Gastroesophageal sphincter (tissue), 4 donors: ENCODE results near the gene CHDH. TPM values are rescaled to one million over a fixed set of nuclear protein-coding genes. Genes with fewer than 3 reads are reported as not detected.

ENCODE experiments used
- ATAC-seq: fragments of 150-250 bp; one replicate; pipeline ENCODE4 v1.9.1; 2016; ENCODE audit warnings: mild to moderate bottlenecking, moderate library complexity
- H3K27ac ChIP-seq, 4 donors: fragments of 200-600 bp; sonication (generic) in 3 of 4; 1 replicate in 3 of 4; 2 replicates in 1 of 4; pipeline ENCODE4 v1.5.1; 2016 to 2019
- H3K27me3 ChIP-seq: fragments of 200-600 bp; sonication (generic); one replicate; pipeline ENCODE4 v1.5.1; 2019
- H3K36me3 ChIP-seq, 2 donors: fragments of 200-600 bp; sonication (generic); one replicate each; pipeline ENCODE4 v1.5.1; 2019; ENCODE audit warnings: control low read depth in 1 of 2
- H3K4me1 ChIP-seq, 3 donors: fragments of 200-600 bp; sonication (generic); 1 replicate in 2 of 3; 2 replicates in 1 of 3; pipeline ENCODE4 v1.5.1; 2016 to 2019; ENCODE audit warnings: control low read depth in 2 of 3
- H3K4me3 ChIP-seq, 2 donors: fragments of 200-600 bp; sonication (generic); one replicate each; pipeline ENCODE4 v1.5.1; 2019; ENCODE audit warnings: mild to moderate bottlenecking in 1 of 2, moderate library complexity in 1 of 2
- H3K9me3 ChIP-seq, 3 donors: fragments of 200-600 bp; sonication (generic); one replicate each; pipeline ENCODE4 v1.5.1; 2017 to 2019; ENCODE audit warnings: control low read depth in 2 of 3
- EP300 ChIP-seq: sonication (generic); formaldehyde crosslinking; IDR thresholded peaks from one replicate; pipeline ENCODE4 v1.6.1; 2017; ENCODE audit warnings: antibody characterized with exemption, mild to moderate bottlenecking
- POLR2A ChIP-seq, 2 donors: fragments of 450-650 bp; IDR thresholded peaks; one replicate each; pipeline ENCODE4 v1.6.1; 2017; ENCODE audit warnings: antibody characterized with exemption in 2 of 2, mild to moderate bottlenecking in 2 of 2, moderate library complexity in 1 of 2
- POLR2AphosphoS5 ChIP-seq: sonication (generic); formaldehyde crosslinking; IDR thresholded peaks from one replicate; pipeline ENCODE4 v1.6.1; 2017; ENCODE audit warnings: antibody characterized with exemption
- WGBS, 2 donors: methylation state at CpG; one replicate each; pipeline ENCODE4 v1.1.5; 2018; ENCODE audit warnings: low coverage in 1 of 2; 5-methylcytosine and 5-hydroxymethylcytosine counted together
- total RNA-seq, 4 donors: library from RNA; depleted of rRNA; stranded (reverse); fragments of >200 nt; gene quantifications; one replicate each; pipeline ENCODE4 v1.1.0, GENCODE V29; 2016
- TF ChIP-seq, protein P1 (sequence below), 4 experiments: fragments of 200-600 bp in 2 of 4; fragments of 450-650 bp in 2 of 4; sonication (generic) in 1 of 4; IDR thresholded peaks; one replicate each; pipeline ENCODE4 v1.5.1; 2017 to 2019; ENCODE audit warnings: antibody characterized with exemption in 4 of 4, mild to moderate bottlenecking in 2 of 4, moderate library complexity in 2 of 4

Gene CHDH
- total RNA-seq, 4 donors from 2014 or later, result 0.78 to 13.1 (median 4.0) TPM

DNA sequence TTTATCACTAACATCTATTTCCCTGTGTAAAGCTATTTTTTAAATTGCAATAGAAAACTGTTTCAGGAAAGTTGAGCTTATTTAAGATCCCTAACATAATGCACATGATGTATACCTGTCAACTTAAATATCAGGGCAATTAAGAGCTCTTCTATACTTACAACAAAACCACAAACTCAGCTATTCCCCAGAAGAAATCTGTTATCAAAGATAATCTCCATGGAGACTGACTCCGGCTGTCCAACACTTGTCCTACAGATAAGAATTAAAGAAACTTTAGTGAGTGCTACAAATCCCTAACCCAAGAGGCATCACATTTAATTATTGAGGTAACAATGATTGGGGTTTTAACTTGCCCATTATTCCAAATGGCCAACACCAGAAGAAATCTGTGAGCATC, 42.0 kb upstream of the CHDH start:
- Histone ChIP-seq H3K36me3 (peaks cover 0 to 51% of the 10 kb centered on the region in 2 donors), H3K4me3 (no peak overlapping the region), H3K27me3 (no peaks in the 10 kb centered on the region), H3K27ac (no peak overlapping the region), H3K4me1 (peaks cover 10 to 33% (median 12%) of the 10 kb centered on the region in 3 donors), H3K9me3 (no peaks in the 10 kb centered on the region)
- no peak for TF ChIP-seq EP300
- no peak for TF ChIP-seq POLR2A (IDR thresholded peaks at IDR 0.05)
- TF ChIP-seq, protein P1, sequence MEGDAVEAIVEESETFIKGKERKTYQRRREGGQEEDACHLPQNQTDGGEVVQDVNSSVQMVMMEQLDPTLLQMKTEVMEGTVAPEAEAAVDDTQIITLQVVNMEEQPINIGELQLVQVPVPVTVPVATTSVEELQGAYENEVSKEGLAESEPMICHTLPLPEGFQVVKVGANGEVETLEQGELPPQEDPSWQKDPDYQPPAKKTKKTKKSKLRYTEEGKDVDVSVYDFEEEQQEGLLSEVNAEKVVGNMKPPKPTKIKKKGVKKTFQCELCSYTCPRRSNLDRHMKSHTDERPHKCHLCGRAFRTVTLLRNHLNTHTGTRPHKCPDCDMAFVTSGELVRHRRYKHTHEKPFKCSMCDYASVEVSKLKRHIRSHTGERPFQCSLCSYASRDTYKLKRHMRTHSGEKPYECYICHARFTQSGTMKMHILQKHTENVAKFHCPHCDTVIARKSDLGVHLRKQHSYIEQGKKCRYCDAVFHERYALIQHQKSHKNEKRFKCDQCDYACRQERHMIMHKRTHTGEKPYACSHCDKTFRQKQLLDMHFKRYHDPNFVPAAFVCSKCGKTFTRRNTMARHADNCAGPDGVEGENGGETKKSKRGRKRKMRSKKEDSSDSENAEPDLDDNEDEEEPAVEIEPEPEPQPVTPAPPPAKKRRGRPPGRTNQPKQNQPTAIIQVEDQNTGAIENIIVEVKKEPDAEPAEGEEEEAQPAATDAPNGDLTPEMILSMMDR (IDR thresholded peaks at IDR 0.05), result no peak
- TF ChIP-seq POLR2AphosphoS5, result no peak
- ATAC-seq, result no peak
- 67 to 76% methylated on average over 1 of the region's 1 CpG for WGBS, 2 donors

DNA sequence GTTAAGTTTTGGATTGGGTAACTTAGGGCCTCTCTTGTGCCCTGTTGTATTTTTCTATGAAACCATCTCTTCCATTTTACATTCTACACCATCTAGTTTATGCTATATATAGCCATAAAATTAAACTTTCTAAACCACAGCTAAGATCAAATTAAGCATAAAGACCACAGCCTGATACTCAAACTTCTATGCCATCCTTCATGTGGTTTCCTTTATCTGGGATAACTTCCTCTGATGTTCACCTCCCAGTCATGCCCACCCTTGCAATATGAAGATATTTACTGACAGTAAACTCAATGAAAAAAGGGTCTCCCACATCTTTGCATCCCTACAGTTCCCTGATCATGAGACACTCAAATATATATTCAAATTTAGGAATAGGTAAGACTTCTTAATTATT, 41.2 kb upstream of the CHDH start:
- peaks cover 0 to 52% of the 10 kb centered on the region in 2 donors for H3K36me3 ChIP-seq
- TF ChIP-seq EP300, result no peak
- TF ChIP-seq POLR2AphosphoS5, result no peak
- TF ChIP-seq, protein P1 (IDR thresholded peaks at IDR 0.05), result no peak
- TF ChIP-seq POLR2A (IDR thresholded peaks at IDR 0.05), result no peak
- H3K27me3 ChIP-seq, result no peaks in the 10 kb centered on the region
- H3K4me1 ChIP-seq, result peaks cover 10 to 34% (median 12%) of the 10 kb centered on the region in 3 donors
- no peak for ATAC-seq
- no peak overlapping the region for H3K27ac ChIP-seq
- no peaks in the 10 kb centered on the region for H3K9me3 ChIP-seq
- H3K4me3 ChIP-seq, result no peak overlapping the region

DNA sequence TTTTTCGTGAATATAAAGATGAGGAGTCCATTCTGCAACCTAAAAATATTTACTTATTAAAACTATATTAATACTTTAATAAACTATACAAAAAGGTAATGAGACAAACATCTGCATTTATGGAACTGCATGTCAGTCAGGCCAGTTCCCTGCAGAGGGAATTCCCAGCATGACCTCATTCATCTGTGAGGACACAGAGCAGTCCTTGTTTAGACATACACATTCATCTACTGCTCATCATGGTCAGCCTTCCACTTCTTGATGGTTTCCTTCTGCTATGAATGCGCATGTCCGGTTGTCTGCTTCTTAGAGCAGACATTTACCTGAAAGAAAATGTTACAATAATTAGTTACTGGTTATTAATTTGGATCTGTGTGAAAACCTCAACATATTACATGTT, 39.0 kb upstream of the CHDH start:
- no peaks in the 10 kb centered on the region for H3K9me3 ChIP-seq
- WGBS, 2 donors, result 54 to 82% methylated on average over 2 to 3 of the region's 3 CpGs
- H3K4me1 ChIP-seq, result peaks cover 11 to 37% (median 14%) of the 10 kb centered on the region in 3 donors
- TF ChIP-seq, protein P1 (IDR thresholded peaks at IDR 0.05), result no peak
- no peak for TF ChIP-seq POLR2A (IDR thresholded peaks at IDR 0.05)
- TF ChIP-seq EP300, result no peak
- TF ChIP-seq POLR2AphosphoS5, result no peak
- H3K4me3 ChIP-seq, result no peak overlapping the region
- ATAC-seq, result no peak
- no peak overlapping the region for H3K27ac ChIP-seq
- H3K36me3 ChIP-seq, result peaks cover 0 to 52% of the 10 kb centered on the region in 2 donors
- no peaks in the 10 kb centered on the region for H3K27me3 ChIP-seq

DNA sequence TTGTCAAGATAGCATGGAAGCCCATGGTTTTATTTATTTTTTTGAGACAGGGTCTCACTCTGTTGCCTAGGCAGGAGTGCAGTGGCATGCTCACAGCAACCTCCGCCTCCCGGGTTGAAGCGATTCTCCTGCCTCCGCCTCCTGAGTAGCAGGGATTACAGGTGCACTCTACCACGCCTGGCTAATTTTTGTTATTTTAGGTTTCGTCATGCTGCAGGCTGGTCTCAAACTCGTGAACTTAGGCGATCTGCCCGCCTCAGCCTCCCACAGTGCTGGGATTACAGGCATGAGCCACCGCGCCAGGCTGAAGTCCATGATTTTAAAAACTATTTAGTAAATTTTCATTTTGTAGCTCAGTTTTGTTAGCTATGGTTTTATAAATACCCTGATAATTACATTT, 38.4 kb upstream of the CHDH start:
- WGBS, 2 donors, result 86 to 98% methylated on average over 8 to 10 of the region's 11 CpGs
- Histone ChIP-seq H3K4me3 (no peak overlapping the region), H3K27ac (no peak overlapping the region), H3K4me1 (peaks cover 9 to 36% (median 9%) of the 10 kb centered on the region in 3 donors), H3K9me3 (no peaks in the 10 kb centered on the region), H3K27me3 (no peaks in the 10 kb centered on the region), H3K36me3 (peaks cover 0 to 56% of the 10 kb centered on the region in 2 donors)
- no peak for TF ChIP-seq POLR2AphosphoS5
- TF ChIP-seq, protein P1 (IDR thresholded peaks at IDR 0.05), result no peak
- no peak for TF ChIP-seq POLR2A (IDR thresholded peaks at IDR 0.05)
- TF ChIP-seq EP300, result no peak
- ATAC-seq, result no peak

DNA sequence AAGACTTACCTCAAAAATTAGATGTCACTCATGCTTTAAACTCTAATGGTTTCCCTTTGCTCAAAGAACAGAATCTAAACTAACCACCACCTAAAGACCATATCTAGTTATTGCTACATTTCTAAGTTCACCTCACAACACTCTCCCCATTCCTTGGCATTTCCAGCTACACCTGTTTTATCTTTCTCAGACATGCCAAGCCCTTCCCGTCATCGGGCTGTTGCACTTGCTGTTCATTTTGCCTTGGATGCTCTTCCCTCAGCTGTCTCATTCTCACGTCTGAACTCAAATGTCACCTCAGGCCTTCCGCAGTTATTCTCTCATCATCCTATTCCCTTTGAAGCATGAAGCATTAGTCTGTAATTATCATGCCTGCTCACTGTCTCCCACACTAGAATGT, 36.8 kb upstream of the CHDH start:
- TF ChIP-seq POLR2A (IDR thresholded peaks at IDR 0.05) (no peak), EP300 (no peak), POLR2AphosphoS5 (no peak)
- TF ChIP-seq, protein P1 (IDR thresholded peaks at IDR 0.05), result no peak
- 85 to 89% methylated on average over 4 of the region's 4 CpGs for WGBS, 2 donors
- peaks cover 8 to 27% (median 9%) of the 10 kb centered on the region in 3 donors for H3K4me1 ChIP-seq
- H3K4me3 ChIP-seq, result no peak overlapping the region
- ATAC-seq, result no peak
- H3K27me3 ChIP-seq, result no peaks in the 10 kb centered on the region
- H3K36me3 ChIP-seq, result peaks cover 0 to 69% of the 10 kb centered on the region in 2 donors
- no peak overlapping the region for H3K27ac ChIP-seq
- no peaks in the 10 kb centered on the region for H3K9me3 ChIP-seq
